HG02973 (cell line): ENCODE results near the gene ITPRIP.

Experiments used
- ATAC-seq: cut with Tn5 transposase; IDR thresholded peaks from one replicate; pipeline ENCODE4 v1.9.1; 2021; ENCODE audit warnings: moderate library complexity; ENCODE audit not compliant: unreplicated experiment

Gene ITPRIP

DNA sequence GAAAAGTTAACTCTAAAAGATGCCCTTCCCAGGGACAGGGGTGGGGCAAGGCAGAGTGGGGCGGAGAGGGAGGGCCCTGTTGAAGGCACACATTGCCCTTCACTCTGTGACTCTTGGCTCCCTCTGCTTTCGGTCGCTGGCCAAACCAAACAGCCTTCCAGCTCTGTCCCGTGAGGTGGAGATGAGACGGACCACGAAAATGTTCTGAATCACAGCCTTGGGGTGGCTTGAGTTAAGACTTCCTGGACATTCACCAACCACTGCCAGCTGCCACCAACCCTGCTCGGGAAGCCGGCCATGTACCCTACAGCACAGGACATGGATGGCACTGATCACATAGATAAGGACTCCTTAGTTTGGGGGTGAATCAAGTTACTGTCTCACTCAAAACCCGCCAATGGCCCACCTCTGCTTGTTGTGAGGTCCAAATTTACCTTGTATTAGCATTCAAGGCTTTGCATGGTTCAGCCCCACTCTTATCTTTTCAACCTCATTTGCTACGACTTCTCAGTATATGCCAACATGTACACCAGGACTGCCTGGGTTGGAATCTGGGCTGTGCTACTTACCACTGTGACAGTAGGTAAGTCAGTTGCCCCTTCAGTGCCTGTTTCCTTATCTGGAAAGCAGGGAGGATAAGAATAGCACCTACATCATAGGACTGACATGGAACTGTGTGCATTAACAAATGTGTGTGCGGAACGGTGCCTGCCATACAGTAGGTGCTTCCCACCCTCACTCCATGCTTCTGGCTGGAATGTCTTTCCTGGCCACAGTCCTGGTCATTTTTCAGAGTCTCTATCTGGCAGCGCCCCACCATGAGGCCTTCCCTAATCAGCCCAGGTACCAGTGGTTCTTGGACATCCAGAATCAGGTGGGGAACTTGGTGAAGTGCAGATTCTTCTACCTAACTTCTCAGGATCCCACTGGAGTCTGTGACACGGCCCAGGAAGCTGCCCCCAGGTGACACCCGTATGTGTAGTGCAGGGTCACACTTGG lies 28.0 kb downstream of the ITPRIP start:
- no peak for ATAC-seq

DNA sequence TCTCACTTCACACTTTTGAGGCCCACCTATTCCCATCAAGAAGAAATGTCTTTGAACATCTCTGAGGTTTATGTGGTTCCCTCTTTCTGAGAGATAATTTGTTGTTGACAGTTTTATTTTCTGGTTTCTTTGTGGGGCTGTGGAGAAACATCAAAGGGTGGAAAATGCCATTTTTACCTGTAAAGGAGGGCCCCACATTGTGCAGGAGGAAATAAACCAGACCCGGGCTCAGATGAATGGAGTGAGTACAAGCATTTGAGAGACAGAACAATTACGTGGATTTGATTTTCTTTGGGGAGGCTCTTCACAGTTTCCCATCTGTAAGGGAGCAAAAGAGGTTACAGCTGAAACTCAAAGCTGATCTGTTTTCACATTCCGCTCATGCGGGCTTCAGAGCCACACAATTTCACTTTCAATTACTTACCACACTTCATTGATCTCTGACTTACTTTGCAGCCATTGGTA lies 29.8 kb downstream of the ITPRIP start:
- peak; percentile 72 for ATAC-seq

DNA sequence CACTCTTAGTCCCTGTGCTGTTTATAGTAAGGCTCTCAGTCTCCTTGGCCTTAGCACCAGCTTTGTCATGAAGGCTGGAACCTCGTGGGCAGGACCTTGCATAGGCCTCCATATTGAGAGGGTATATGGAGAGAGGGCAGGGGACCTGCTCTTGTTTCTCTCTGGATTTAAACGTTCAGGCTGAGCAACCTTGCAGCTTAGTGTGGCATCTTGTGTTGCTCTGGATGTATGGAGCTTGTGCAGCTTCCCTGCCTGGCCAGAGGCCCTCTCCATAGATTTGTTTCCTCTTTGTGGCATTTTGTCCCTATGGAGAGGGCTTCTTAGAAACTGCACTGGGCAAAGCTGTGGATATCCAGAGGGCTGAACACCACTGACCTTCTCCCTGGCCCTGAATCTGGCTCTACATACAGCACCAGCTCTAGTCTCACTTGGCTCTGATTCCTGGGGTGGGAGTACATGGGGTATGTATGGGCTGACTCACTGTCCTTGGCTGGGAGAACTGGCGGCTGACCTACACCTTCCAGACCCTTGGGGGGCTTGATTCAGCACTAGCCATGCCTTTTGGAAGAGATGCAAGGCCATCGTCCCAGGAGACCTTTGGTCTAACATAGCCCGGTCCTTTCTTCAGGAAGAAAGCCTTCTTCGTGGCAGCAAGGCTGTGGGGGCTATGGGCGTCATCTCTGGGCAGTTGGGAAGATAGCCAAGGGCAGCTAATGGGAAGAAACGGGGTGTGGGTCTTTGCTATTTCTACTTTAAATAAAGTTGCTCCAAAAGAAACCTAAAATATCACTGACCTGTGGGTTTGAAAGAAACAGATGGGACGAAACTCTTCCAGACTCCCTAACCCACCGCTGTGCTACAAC lies 30.5 kb downstream of the ITPRIP start:
- ATAC-seq = no peak

DNA sequence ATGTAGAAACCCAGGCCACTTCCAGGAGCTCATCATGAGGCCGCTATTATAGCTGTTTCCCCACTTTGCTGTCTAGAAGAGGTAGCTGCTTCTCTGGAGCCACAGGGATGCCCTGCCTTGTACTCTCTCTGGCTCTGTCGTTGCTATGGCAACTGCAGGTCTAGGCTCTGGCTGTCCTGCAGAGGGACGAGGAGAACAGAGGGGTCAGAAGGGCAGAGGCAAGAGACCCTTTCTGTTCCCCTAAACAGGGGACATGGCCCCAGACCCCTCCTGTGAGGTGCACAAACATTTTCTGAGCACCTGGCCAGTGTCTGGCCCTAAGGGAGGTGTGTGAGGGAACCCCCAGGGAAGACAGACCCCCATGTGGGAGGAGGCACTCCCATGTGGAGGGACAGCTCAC lies 31.4 kb downstream of the ITPRIP start:
- no peak for ATAC-seq

DNA sequence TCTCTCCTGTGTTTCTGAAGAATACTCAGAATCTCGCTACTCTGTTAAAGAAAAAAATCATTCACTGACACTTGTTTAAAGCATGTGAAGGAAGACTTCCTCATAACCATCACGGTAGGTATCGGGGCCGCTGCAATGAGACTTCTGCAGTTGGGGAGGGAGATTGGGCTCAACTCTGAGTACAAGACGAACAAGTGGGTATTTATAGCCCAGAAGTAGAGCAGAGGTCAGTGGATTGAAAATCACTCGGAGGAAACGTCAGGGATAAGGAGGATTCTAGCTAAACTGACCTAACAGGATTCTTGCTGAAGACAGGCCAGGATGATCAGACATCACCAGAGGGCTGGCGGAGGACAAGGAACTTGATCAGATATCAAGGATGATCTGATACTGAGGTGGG lies 33.3 kb downstream of the ITPRIP start:
- ATAC-seq = no peak

DNA sequence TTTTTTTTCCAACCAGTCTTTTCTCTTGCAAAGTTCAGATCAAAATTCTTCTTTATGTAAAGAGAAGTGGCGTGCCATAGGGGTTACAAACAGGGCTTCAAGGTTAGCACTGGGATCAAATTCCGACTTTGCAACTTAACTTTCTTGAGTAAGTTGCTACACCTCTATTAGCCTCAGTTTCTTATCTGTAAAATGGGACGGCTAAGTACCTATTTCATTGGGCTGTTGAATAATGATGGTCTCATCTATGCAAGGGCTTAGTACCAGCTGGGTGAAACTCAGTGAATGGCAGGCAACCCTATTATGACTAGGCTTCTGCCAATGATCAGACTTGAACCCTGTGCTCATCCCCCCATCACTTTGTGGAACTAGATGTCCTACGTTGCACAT lies 33.9 kb downstream of the ITPRIP start:
- no peak for ATAC-seq

DNA sequence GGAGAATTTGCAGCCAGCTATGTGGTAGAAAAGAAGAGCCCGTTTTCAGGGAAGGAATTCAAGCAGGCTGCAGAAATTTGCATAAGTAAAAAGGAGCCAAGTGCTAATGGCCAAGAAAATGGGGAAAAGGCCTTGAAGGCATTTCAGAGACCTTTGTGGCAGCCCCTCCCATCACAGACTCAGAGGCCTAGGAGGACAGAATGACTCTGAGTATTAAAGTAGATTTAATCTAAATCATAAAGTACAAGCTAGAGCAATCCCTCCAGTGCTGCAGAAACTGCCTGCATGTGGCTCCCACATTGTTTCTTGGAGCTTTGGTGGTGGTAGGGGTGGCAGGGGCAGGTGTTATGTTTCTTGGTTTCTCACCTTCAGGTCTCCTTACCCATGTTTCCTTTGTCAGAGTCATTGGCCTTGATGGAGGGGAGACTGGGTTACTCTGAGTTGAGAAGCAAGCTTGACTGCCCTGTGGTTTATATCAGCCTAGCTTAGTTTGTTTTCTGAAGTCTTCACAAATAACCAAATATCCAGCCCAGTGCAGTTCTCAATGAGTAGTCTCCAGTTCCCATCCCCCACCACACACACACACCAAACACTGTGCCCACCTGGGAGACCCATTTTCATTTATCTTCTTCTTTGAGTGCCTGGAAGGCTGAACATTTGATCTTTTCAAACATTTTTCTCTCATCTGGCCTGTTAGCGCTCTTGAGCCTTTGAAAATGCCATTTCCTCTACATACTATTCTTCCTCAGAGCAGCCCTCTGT lies 34.5 kb downstream of the ITPRIP start:
- no peak for ATAC-seq

DNA sequence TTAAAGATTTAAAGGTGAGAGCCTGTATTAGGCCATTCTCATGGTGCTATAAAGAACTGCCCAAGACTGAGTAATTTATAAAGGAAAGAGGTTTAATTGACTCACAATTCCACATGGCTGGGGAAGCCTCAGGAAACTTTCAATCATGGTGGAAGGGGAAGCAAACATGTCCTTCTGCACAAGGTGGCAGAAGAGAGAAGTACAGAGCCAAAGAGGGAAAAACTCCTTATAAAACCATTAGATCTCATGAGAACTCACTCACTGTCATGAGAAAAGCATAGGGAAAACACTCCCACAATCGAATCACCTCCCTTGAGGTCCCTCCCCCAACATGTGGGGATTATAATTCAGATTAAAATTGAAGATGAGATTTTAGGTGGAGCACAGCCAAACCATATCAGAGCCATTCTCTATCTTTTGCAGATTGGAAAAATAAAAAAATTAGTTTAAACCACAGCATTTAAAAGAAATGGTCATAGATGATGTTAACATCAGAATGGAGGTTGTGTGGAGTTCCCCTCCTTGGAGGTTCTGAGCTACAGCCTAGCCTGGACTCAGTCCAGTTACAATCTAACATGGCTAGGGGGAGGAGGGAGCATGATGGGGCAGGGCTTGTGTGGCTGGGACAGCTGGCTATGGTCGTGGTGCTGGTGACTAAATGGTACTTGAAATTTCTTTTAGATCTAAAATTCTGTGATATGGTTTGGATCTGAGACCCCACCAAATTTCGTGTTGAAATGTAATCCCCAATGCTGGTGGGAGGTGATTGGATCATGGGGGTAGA lies 36.2 kb downstream of the ITPRIP start:
- no peak for ATAC-seq

DNA sequence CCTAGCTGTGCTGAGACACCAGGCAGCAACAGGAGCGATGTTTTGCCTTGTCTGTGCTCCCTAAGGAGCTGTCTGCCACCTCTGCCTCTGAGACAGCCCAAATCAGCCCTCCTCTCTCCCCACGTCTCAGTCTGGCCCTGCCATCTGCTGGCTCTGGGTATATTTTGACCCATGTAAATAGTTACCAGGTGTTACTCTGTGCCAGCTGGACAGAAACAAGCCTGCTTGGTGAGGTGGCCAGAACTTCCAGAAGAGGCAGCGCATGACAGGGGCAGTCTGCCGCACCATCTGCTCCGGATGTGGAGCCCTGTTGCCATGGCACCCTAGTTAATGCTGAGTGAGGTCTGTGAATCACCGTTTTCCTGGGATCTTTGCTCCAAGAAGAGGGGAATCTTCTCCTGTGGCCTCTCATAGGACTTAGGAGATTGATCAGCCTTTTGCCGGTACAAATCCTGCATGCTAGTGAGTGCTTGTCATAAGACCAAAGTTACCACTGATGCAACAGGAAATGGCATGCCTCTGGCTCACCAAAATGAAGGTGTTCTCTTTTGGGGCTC lies 37.5 kb downstream of the ITPRIP start:
- ATAC-seq = no peak

DNA sequence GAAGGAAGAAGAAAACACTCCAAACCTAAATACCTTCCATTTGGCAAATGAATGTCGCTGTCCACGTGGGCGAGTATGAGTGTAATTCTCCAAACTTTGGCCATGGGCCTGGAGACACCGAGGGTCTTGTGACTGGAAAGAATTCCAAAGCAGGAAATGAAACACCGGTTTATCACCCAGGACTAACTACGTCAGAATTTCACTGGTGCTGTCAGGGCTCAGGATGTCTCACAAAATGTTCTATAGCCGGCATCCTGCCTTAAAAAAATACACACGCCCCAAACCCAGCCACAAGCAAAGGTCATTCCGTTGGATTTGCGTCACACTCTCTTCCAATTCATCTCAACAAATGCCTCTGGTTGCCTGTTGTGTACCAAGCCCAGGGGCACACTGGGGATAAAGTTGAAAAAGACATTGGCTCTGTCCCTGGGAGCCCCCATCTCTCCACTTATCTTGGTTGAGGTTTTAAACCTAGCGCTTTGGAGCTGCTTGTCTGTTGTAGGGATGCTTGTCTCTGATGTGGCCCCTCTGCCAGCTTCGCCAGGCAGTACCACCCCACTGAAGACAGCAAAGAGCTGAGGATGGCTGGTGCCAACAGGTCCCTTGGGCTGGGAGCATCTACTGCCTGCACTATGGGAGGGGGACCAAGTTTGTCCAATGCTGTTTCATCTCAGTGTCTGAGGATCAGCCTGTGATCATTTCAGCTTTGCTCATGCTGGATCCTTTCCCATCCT lies 38.1 kb downstream of the ITPRIP start:
- no peak for ATAC-seq

DNA sequence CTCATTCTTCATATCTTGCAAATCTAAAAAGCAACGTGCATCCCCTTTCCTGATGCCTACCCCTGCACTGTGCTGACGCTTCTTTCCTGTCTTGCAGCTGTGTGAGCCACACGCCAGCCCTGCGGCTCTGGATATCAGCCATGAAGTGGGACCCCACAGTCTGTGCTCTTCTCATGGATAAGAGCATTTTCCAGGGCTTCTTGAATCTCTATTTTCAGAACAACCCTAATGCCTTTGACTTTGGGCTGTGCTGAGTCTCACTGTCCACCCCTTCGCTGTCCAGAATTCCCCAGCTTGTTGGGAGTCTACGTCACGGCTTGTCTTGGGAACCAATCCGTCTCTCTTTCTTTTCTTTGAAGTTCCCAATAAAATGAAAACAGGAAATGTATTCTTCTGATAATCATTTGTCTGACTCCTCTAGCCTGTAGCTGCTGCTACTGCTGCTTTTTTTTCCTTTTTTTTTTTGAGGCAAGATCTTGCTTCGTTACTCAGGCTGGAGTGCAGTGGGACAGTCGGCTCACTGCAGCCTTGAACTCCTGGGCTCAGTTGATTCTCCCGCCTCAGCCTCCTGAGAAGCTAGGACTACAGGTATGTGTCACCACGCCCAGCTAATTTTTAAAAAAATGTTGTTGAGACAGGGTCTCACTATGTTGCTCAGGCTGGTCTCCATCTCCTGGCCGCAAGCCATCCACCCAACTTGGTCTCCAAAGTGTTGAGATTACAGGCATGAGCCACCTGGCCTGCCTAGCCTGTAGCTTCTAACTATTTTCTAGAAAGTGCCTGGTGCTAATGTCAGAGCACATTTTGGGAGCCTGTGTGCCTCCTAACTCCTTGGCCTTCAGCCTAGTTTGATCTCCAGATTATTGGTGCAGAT lies 39.0 kb downstream of the ITPRIP start:
- no peak for ATAC-seq

DNA sequence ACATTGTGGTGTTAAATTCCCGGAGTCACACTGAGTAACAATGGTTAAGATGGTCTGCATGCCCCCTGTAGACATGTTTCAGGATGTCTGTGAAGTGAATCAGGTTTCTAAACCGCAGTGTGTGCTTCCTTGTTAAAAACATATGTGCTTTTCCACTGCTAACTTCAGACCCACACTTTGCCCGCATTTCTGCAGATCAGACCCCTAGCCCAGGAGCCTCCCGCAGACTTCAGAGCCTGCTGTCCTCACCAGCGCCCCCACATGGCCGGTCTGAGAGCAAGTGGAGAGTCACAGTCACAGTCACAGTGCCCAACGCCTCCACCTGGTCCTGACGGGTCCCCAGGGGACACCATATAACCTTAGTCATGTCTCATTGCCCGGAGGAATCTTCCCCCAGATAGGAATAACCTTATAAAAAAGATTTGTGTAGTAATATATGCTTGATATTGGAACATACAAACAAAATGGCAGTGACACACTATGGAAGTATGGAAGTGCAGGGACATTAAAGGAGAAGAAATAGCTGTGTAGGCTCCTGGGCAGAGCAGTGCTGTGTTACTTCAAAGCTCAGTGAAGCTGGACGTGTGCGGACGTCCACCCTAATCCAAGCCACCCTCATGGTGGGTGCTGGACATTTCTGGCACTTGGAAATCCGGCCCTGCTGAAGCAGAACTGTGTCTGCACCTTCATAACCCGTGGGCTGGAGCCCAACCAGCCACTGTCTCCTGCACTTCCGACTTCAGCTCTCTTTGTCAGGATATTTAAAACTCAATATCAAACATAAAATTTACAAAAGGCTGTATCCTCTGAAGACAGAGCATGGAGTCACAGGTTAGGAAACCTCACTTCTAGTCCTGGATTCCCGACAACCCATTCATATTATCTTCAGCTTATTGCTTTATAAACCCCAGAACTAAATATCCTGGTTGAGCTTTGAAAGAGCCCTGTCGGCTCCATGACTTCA lies 40.3 kb downstream of the ITPRIP start:
- ATAC-seq = no peak

DNA sequence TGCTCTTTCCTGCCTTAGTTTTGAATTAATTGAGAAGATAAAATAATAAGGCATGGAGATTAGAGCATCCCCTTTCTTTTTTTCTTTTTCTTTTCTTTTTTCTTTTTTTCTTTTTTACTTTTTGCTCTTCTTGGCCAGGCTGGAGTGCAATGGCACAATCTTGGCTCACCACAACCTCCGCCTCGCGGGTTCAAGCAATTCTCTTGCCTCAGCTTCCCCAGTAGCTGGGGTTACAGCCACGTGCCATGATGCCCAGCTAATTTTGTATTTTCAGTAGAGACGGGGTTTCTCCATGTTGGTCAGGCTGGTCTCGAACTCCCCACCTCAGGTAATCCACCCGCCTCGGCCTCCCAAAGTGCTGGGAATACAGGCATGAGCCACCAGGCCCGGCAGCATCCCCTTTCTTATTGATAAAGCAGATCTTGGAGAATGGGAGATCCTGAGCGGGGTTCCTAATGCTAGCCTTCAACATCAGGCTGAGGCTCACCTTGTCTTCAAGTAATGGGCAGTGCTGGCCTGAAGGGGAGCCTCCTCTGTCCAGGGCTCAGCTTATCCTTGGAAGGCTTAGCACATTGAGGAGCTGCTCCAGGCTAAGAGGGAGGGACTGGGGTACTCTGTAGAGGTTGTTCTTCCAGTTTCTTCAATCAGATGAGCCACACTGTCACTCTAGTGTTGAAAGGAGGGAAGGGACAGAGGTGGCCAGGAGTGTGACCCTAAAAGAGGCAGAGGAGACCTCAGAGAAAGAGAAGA lies 41.4 kb downstream of the ITPRIP start:
- no peak for ATAC-seq

DNA sequence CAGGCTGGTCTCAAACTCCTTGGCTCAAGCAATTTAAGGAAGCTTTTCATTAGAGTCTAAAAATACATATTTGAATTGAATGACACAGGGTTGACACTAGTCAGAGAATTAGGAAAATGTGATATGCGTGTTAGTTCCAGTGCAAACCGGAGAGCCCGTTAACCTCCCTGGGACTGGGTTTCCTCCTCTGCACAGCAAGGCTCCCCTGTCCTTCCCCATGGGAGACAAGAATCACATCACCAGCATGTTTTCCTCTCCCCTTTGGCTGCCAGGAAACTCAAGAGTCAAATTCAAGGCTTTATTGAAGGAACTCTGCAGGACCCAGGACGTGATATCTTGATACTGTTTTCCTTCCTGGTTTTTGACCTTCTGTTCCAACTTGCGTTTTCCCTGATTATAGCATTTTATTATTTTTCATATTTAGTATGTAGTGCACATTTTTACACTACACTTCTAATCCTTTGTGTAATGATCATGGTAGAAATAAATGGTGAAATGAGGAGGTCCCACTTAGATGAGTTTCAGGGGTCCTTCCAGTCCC lies 44.4 kb downstream of the ITPRIP start:
- ATAC-seq = no peak

DNA sequence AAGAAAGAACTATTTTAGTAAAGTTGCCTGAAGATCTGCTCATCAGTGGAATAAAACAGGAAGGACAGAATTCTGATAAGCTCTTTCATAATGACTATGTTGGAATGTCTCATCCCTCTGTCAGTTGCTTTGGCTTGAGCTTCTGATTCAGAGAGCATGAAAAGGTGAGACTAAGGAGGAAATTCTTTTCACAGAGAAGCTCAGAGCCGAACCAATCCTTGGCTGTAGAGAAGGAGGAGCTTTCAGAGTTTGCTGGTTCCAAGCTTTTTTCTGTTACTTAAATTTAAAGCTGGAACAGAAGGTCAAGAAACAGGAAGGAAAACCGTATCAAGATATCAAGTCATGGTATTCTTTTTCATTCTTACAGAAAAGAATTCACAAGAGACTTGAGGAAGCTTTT lies 45.3 kb downstream of the ITPRIP start:
- no peak for ATAC-seq

DNA sequence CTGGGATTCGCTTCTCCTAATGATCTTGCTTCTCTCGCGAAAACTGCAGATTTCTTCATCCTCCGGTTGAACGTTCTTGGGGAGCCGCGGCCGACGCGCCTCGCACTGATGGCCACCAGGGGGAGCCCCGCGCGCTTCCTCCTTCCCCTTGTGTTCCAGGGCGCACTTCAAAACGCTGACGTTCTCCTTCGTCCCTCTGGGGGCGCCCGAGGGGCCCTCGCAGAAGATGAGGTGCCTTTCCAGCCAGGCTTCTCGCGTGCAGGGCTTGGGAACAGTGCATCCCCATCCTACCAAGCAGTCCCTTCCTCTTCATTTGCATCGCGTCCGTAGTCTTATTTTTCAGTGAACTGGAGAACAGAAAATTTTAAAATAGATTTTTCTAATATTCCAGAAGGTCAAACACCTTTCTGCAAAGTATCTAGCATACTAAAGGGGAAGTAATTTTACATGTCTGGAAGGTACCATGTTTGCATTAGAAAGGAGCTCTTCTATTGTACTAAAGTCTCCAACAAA lies 46.8 kb downstream of the ITPRIP start:
- peak; percentile 99 for ATAC-seq
